HG03460 (cell line): ENCODE results near the gene EZR.

Experiments used
- ATAC-seq: cut with Tn5 transposase; IDR thresholded peaks from one replicate; pipeline ENCODE4 v1.9.1; 2021; ENCODE audit not compliant: unreplicated experiment

The EZR gene

GRCh38 chr6:158819213-158819976 lies at the start of gene EZR:
EZR (minus strand) TSS chr6:158819368; CDS start chr6:158818093, 1,275 bp downstream.
- peak; percentile 40 for ATAC-seq

- no peak for ATAC-seq
Observed at GRCh38 chr6:158868122-158868480, 48.9 kb upstream of the EZR start.

- no peak for ATAC-seq
Observed at GRCh38 chr6:158867381-158868121, 48.4 kb upstream of the EZR start.

- ATAC-seq = no peak
Observed at GRCh38 chr6:158865769-158866168, 46.6 kb upstream of the EZR start.

- ATAC-seq = no peak
Observed at GRCh38 chr6:158863646-158864045, 44.5 kb upstream of the EZR start.

GRCh38 chr6:158861686-158862381 lies 42.7 kb upstream of the EZR start:
- ATAC-seq = no peak

- no peak for ATAC-seq
Observed at GRCh38 chr6:158860279-158860865, 41.2 kb upstream of the EZR start.

GRCh38 chr6:158856261-158856660 lies 37.1 kb upstream of the EZR start:
- ATAC-seq = no peak

GRCh38 chr6:158854214-158855101 lies 35.3 kb upstream of the EZR start:
- ATAC-seq = no peak

- ATAC-seq = no peak
Observed at GRCh38 chr6:158853880-158854213, 34.7 kb upstream of the EZR start.

GRCh38 chr6:158853072-158853879 lies 34.1 kb upstream of the EZR start:
- ATAC-seq = peak; percentile 86

- ATAC-seq = no peak
Observed at GRCh38 chr6:158852312-158853071, 33.3 kb upstream of the EZR start.

- no peak for ATAC-seq
Observed at GRCh38 chr6:158850807-158851115, 31.6 kb upstream of the EZR start.

GRCh38 chr6:158849899-158850806 lies 31.0 kb upstream of the EZR start:
- no peak for ATAC-seq

GRCh38 chr6:158848490-158848895 lies 29.3 kb upstream of the EZR start:
- ATAC-seq = no peak

- ATAC-seq = no peak
Observed at GRCh38 chr6:158847786-158848185, 28.6 kb upstream of the EZR start.

- ATAC-seq = no peak
Observed at GRCh38 chr6:158847012-158847529, 27.9 kb upstream of the EZR start.
